HEK293 (cell line): Measurements from ENCODE around the gene RNF215.

Experiments
- CTCF ChIA-PET: fragments of 350-600 bp; formaldehyde crosslinking; extraction: SDS; loops from one replicate; lab custom pipeline; 2021; ENCODE audit warnings: antibody characterized with exemption; lab: Yijun Ruan, JAX
- POLR2A ChIA-PET: fragments of 300-600 bp; formaldehyde crosslinking; extraction: SDS; loops from one replicate; lab custom pipeline; 2020; ENCODE audit warnings: antibody characterized with exemption, inconsistent platforms; lab: Yijun Ruan, JAX
- H3K27ac ChIP-seq: fragments of 200-500 bp; sonication (Bioruptor generic); 2 replicates; pipeline ENCODE4 v1.5.1; 2014; ENCODE audit warnings: low read depth, low read length, control low read depth, inconsistent platforms; ENCODE audit errors: extremely low read depth
- H3K36me3 ChIP-seq, 2 experiments: fragments of 200-500 bp in 1 of 2; sonication (Bioruptor generic) in 1 of 2; 1 replicate in 1 of 2; 2 replicates in 1 of 2; pipeline ENCODE4 v1.5.1; 2014 to 2017; ENCODE audit warnings: inconsistent platforms in 2 of 2, low read length in 2 of 2; ENCODE audit not compliant: control insufficient read depth in 2 of 2, insufficient read depth in 1 of 2
- H3K4me1 ChIP-seq: fragments of 200-500 bp; sonication (Bioruptor generic); 2 replicates; pipeline ENCODE4 v1.5.1; 2014; ENCODE audit warnings: mild to moderate bottlenecking, low read length, inconsistent platforms; ENCODE audit not compliant: control insufficient read depth, insufficient read depth
- H3K4me3 ChIP-seq: 2 replicates; pipeline ENCODE4 v1.5.1; 2011; ENCODE audit warnings: low read depth, mild to moderate bottlenecking, control low read depth, low read length, moderate library complexity
- H3K9me3 ChIP-seq: fragments of 200-500 bp; sonication (Bioruptor generic); 2 replicates; pipeline ENCODE4 v1.5.1; 2014; ENCODE audit warnings: low read depth, low read length, inconsistent platforms; ENCODE audit not compliant: control insufficient read depth, insufficient read depth
- KLF9 ChIP-seq: fragments of 450-650 bp; formaldehyde crosslinking; IDR thresholded peaks from 2 replicates; pipeline ENCODE4 v1.5.1; 2016; ENCODE audit warnings: missing biosample characterization, missing genetic modification characterization, low read depth
- MEIS1 ChIP-seq: sonication (generic); formaldehyde crosslinking; IDR thresholded peaks from 2 replicates; pipeline ENCODE4 v1.8.1; 2022; ENCODE audit warnings: missing genetic modification reagents, mild to moderate bottlenecking, borderline replicate concordance
- PRDM2 ChIP-seq: fragments of 450-650 bp; formaldehyde crosslinking; IDR thresholded peaks from 2 replicates; pipeline ENCODE4 v1.5.1; 2016; ENCODE audit warnings: missing biosample characterization, missing genetic modification characterization, borderline replicate concordance
- ZBTB44 ChIP-seq: fragments of 450-650 bp; IDR thresholded peaks from 2 replicates; pipeline ENCODE4 v1.5.1; 2018; ENCODE audit warnings: missing biosample characterization, mild to moderate bottlenecking, missing genetic modification characterization
- ZBTB7A ChIP-seq: fragments of 450-650 bp; formaldehyde crosslinking; IDR thresholded peaks from 2 replicates; pipeline ENCODE4 v1.5.1; 2016; ENCODE audit warnings: low read depth, missing biosample characterization, missing genetic modification characterization
- ZFHX2 ChIP-seq: fragments of 450-650 bp; formaldehyde crosslinking; conservative IDR thresholded peaks from 2 replicates; pipeline ENCODE4 v1.5.1; 2016; ENCODE audit warnings: missing biosample characterization, missing genetic modification characterization
- ZNF157 ChIP-seq: fragments of 450-650 bp; formaldehyde crosslinking; IDR thresholded peaks from 2 replicates; pipeline ENCODE4 v1.5.1; 2016; ENCODE audit warnings: missing biosample characterization, missing genetic modification characterization
- ZNF184 ChIP-seq: fragments of 450-650 bp; IDR thresholded peaks from 2 replicates; pipeline ENCODE4 v1.5.1; 2018; ENCODE audit warnings: missing biosample characterization, mild to moderate bottlenecking, missing genetic modification characterization
- ZNF292 ChIP-seq: fragments of 450-650 bp; formaldehyde crosslinking; IDR thresholded peaks from 2 replicates; pipeline ENCODE4 v1.5.1; 2016; ENCODE audit warnings: low read depth, missing biosample characterization, missing genetic modification characterization, borderline replicate concordance
- ZNF362 ChIP-seq: fragments of 450-650 bp; formaldehyde crosslinking; IDR thresholded peaks from 2 replicates; pipeline ENCODE4 v1.5.1; 2016; ENCODE audit warnings: missing biosample characterization, missing genetic modification characterization
- ZNF398 ChIP-seq: fragments of 450-650 bp; formaldehyde crosslinking; IDR thresholded peaks from 2 replicates; pipeline ENCODE4 v1.5.1; 2017; ENCODE audit warnings: missing biosample characterization, missing genetic modification characterization
- ZNF530 ChIP-seq: fragments of 450-650 bp; formaldehyde crosslinking; IDR thresholded peaks from 2 replicates; pipeline ENCODE4 v1.5.1; 2016; ENCODE audit warnings: low read depth, missing biosample characterization, missing genetic modification characterization
- ZNF600 ChIP-seq: fragments of 450-650 bp; formaldehyde crosslinking; IDR thresholded peaks from 2 replicates; pipeline ENCODE4 v1.5.1; 2016; ENCODE audit warnings: missing biosample characterization, missing genetic modification characterization
- ZNF837 ChIP-seq: fragments of 450-650 bp; formaldehyde crosslinking; IDR thresholded peaks from 2 replicates; pipeline ENCODE4 v1.5.1; 2016; ENCODE audit warnings: missing biosample characterization, missing genetic modification characterization
- ZSCAN5A ChIP-seq: fragments of 450-650 bp; formaldehyde crosslinking; IDR thresholded peaks from 2 replicates; pipeline ENCODE4 v1.5.1; 2016; ENCODE audit warnings: missing biosample characterization, missing genetic modification characterization

RNF215 gene

GRCh38 chr22:30372915-30373314, 14.3 kb downstream of the RNF215 start:
- Histone ChIP-seq H3K4me3 (no peak overlapping the region), H3K4me1 (no peaks in the 10 kb centered on the region), H3K9me3 (no peaks in the 10 kb centered on the region), H3K36me3 (peaks cover 0 to 29% of the 10 kb centered on the region in 2 experiments; a peak in 1 of 3 replicates), H3K27ac (no peak overlapping the region)
- POLR2A ChIA-PET = interaction anchor here (1.5 kb wide), 1 partner anchor 16 kb away, joined by 4 read pairs; the partner anchor contains the start of genes CCDC157 and SF3A1
- CTCF ChIA-PET = interaction anchor here (0.9 to 1.1 kb wide), 2 partner anchors 12 to 13 kb away, joined by 3 to 5 read pairs; no protein-coding TSS in a partner anchor
- no peak for TF ChIP-seq ZNF398

GRCh38 chr22:30371981-30372380, 15.2 kb downstream of the RNF215 start:
- TF ChIP-seq ZNF292 (tag by site-specific recombination) = no peak
- no peak for TF ChIP-seq PRDM2
- no peak for TF ChIP-seq ZNF184 (tag by site-specific recombination)
- no peak for TF ChIP-seq ZSCAN5A (tag by site-specific recombination)
- no peak for TF ChIP-seq ZNF362 (tag by site-specific recombination)
- no peak for TF ChIP-seq ZBTB7A (tag by site-specific recombination)
- no peak for TF ChIP-seq ZNF530 (tag by site-specific recombination)
- TF ChIP-seq ZNF600 (tag by site-specific recombination) = no peak
- no peak for TF ChIP-seq ZNF837 (tag by site-specific recombination)
- no peak for TF ChIP-seq KLF9 (tag by site-specific recombination)
- no peak for TF ChIP-seq ZFHX2 (tag by site-specific recombination)
- TF ChIP-seq ZNF157 (tag by site-specific recombination) = no peak
- TF ChIP-seq MEIS1 (CRISPR knock-in tag) = no peak
- TF ChIP-seq ZBTB44 (tag by site-specific recombination) = no peak
- POLR2A ChIA-PET = interaction anchor here (0.8 to 1.5 kb wide), 4 partner anchors 10 to 59 kb away, joined by 3 to 6 read pairs (median 4); partner anchors contain the start of genes CCDC157 and SF3A1
- CTCF ChIA-PET = no interaction called here
- peaks cover 0 to 20% of the 10 kb centered on the region in 2 experiments; a peak in 1 of 3 replicates for H3K36me3 ChIP-seq
- no peaks in the 10 kb centered on the region for H3K9me3 ChIP-seq
- H3K4me1 ChIP-seq = no peaks in the 10 kb centered on the region
- no peak overlapping the region for H3K27ac ChIP-seq
- H3K4me3 ChIP-seq = no peak overlapping the region
